ENCODE data around the gene TRMT61A. TPM values are rescaled to one million over a fixed set of nuclear protein-coding genes. Genes with fewer than 3 reads are reported as not detected.
"Not testable (repeated sequence)": the region's sequence is repeated elsewhere in the genome, so short reads cannot be mapped to it uniquely, and the experiment has no call there.

TRMT61A gene
- polyA plus RNA-seq, 3 donors, result 6.9 to 19.2 (median 12.0) TPM

DNA sequence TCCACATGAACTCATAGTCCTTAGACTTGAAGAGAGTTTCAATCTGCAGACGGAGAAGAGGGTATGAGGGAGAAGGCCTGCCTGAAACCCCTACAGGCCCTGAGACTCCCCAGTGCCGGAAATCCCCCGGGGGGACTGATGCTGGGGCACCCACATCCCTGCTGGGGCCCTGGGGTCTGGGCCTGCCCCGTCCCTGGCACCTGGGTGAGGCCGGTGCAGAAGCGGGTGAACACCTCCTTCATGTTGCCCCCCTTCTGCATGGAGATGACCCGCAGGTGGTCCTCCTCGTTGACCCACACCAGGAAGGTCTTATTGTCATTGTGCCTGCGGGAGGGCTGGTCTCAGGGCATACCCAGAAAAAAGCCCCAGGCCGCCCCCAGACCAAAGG lies 8.7 kb upstream of the TRMT61A start:
- WGBS, 3 donors, result 46 to 62% (median 61%) methylated on average over 10 of the region's 10 CpGs
- no peak overlapping the region for H3K27ac ChIP-seq (ENCODE audit: low read depth, low read length)

DNA sequence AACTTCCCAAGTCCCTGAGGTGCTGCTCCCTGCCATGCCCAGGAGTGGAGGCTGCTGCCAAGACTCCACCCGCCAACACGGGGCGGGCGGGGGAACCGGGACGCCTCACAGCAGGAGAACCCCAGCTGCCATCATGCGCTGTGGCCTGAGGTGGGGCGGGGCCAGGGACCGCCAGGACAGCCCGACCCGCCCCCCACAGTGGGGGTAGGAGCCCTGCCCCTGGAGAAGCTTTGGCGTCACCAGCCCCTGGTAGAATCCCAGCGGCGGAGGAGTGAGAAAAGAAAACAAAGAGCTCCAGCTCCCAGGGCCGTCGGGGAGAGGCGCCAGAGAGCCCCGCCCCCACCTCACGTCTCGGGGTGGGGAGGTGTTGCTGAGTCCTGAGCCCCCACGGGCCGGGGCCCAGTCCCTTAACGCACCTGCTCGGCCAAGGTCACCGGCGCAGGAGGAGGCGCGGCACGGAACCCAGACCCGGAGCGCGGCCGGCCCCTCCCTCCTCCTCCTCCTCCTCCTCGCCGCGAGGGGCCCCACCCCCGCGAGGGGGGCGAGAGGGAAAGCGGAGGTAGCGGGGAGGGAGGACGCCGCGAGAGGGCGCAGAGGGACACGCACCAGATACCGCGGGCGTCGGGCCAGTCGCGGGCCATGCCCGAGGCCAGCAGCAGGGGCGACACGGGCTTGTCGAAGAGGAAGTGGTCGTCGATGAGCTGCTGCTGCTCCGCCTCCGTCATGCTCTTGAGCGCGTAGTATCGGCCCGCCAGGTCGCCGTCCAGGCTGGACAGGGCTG lies 8.1 kb upstream of the TRMT61A start:
- no peak overlapping the region for H3K27ac ChIP-seq (ENCODE audit: low read depth, low read length)
- WGBS, 3 donors, result 1 to 3% (median 2%) methylated on average over 44 to 63 of the region's 66 CpGs

DNA sequence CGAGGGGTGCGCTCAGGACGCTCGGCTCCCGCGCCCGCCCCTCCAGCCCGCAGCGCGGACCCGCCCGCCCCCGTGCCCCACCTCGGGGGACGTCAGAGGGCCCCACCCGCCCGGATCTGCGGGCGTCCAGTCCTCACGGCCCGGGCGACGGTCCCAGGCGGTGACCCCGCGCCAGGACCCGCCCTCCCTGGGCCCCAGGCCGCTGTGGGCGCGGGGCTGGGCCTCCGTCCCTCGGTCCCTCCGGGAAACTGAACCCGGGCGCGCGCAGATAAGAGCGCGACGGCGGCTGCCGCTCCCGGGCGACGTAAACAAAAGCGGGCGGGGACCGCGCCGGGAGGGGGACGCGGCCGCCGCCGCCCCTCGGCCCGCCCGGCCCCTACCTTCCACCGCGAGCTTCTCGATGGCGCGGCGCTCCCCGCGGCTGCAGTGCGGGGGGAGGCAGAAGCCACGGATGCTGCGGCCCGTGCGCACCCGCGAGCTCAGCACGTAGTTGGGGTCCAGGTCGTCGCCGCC lies 7.5 kb upstream of the TRMT61A start:
- H3K27ac ChIP-seq (ENCODE audit: low read depth, low read length), result no peak overlapping the region
- 1% methylated on average over 47 to 77 of the region's 77 CpGs for WGBS, 3 donors

DNA sequence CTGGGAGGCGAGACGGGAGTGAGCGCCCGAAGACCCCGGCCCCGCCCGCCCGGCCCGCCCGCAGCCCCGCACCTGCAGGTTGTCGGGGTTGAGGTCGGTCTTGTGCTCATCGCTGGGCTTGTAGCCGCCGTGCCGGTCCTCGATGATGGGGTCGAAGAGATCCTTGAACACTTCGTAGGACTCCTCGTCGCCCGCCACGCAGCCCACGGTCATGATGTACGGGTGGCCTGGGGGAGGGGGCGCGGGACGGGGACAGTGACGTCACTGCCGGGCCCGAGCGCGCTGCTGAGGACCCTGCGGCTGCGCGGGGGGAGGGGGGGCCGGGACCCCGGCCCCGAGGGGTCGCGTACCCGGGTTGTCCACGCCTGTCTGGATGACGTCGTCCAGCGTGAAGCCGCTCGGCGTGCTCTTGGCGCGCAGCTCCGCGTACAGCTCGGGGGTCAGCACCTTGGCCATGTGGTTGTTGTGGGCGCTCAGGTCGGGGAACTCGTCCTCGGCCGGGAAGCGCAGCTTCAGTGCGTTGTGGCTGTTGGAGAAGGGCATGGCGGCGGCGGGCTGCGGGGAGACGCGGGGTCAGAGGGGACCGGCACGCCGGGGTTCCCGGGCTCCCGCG lies 6.9 kb upstream of the TRMT61A start:
- H3K27ac ChIP-seq (ENCODE audit: low read depth, low read length), result no peak overlapping the region
- 1 to 2% (median 2%) methylated on average over 70 to 74 of the region's 74 CpGs for WGBS, 3 donors

DNA sequence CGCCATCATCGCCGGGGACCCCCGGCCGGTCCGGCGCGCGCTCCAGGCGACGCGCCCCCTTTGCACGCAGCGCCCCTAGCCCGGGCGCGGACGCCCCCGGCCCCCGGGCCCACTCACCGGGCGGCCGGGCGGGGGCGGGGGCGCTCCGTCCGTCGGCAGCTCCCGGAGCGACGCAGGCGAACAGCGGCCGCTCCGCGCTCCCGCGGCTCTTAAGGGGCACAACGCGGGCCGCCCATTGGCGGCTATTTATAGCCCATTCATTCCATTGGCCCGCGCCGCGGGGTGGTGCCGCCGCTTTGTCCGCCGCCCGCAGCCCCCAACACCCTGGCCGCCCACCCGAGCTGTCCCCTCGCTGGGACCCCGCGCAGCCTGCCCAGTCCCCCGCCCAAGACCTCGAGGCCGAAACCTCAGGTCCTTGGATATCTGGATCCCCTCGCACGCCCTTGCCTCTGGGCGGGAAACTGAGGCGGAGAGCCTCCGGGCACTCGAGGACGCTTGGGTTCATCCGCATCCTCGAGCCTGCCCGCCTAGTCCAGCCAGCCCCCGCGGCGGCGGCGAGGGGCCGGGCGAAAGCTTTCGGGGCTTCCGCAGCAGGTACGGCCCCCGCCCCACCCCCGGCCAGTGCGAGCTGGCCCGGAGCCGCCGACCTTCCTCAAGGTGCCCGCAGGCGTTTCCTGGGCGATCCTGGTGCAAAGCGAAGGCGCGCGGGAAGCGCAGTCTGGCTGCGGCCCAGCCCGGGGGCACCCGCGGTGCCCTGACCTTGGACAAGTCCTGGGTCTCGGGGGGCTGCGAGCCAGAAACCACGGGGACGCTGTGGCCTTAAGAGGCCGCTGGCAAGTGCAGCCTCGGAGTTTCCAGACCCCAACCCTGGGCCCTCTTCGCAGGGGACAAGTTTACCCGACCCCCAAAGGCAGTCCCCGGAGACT lies 6.1 kb upstream of the TRMT61A start, which contains the start of gene CKB:
CKB (minus strand) TSS at position 182 of the 926 bp plus-strand sequence. CDS start 337 bp downstream, outside the sequence.
- WGBS, 3 donors, result 6 to 12% (median 7%) methylated on average over 71 to 107 of the region's 107 CpGs
- no peak within 1 kb of the TSS for H3K27ac ChIP-seq (ENCODE audit: low read depth, low read length)

DNA sequence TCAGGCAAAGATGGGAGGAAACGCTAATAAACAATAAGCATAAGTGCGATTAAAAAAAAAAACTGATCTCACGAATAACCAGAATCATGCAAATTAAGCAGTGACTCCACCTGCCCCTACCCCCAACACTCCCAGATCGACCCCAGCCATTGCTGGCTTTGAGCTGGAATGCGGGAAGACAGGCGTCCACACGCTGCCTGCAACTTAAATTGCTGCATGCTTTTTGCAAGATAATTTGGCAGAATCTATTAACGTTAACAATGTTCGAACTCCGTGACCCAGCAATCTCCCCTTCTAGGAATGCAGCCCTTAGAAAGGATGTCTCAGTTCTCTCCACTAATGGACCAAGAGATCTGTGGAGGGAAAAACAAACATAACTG lies 5.4 kb upstream of the TRMT61A start:
- WGBS, 3 donors, result 57 to 80% (median 61%) methylated on average over 10 of the region's 10 CpGs
- no peak overlapping the region for H3K27ac ChIP-seq (ENCODE audit: low read depth, low read length)

DNA sequence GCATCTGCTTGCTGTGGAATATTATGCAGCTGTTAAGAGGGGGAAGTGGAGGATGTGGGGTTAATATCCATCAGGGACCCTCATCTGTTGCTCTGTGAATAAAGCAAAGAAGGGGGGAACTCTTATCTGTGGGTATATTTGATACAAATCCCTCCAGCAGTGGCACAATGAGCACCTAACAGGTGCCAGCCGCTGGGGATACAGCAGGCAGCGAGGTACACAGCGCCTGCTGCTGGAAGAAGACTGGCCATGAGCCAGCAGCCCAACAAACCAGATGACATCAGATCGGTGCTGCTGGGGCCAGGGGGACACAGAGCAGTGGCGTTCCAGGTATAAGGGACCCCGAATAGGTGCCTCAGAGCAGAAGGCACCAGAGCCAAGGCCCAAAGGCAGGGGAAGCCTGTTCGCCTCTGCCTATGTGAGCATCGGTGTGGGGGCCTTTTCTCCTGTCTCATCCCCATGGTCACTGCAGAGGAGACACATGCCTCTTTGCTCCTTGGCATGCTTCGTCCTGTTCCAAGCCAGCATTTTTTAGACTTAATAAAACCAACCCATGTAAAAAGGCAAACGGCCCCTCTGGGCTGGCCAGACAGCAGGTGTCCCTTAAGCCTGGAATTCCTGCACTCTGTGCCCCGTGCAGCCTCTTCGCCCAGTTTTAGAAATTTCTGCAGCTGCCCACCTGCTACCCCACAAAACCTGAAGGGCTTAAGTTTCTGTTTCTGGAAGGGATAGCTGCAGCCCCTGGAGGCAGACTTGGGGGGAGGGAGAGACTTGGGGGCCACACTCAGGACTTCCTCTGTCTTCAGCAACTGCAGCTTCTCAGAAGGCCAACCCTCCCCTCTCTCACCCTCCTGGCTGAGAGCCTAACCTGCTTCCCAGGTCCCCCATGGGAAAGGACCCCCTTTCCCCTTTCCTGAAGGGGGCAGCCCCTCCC lies 4.7 kb upstream of the TRMT61A start:
- WGBS, 3 donors, result 82 to 85% (median 84%) methylated on average over 12 of the region's 12 CpGs
- no peak overlapping the region for H3K27ac ChIP-seq (ENCODE audit: low read depth, low read length)

DNA sequence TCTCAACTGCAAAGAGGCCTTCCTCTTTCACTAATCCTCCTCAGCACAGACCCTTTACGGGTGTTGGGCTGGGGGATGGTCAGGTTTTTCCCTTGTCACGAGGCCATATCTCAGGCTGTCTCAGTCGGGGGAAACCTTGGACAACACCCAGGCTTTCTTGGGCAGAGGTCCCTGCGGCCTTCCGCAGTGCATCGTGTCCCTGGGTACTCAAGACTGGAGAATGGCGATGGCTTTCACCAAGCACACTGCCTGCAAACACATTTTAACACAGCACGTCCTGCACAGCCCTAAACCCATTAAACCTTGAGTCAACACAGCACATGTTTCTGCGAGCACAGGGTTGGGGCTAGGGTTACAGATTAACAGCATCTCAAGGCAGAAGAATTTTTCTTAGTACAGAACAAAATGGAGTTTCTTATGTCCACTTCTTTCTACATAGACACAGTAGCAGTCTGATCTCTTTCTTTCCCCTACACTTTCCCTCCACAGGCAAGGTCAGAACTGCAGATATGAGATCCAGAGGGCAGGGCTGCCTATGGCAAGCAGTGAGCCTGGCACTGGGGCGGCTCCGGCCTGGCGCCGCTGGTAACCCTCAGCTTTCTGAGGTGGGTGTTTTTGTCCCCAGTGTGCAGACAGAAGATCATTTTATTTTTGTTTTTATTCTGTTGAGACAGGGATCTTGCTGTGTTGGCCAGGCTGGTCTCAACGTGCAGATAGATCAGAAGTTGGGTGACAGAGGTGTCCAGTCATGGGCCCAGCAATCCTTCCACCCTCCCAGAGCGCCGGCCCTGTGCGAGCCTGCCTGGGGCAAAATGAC lies 3.4 kb upstream of the TRMT61A start:
- not testable (repeated sequence) for H3K27ac ChIP-seq (ENCODE audit: low read depth, low read length)

DNA sequence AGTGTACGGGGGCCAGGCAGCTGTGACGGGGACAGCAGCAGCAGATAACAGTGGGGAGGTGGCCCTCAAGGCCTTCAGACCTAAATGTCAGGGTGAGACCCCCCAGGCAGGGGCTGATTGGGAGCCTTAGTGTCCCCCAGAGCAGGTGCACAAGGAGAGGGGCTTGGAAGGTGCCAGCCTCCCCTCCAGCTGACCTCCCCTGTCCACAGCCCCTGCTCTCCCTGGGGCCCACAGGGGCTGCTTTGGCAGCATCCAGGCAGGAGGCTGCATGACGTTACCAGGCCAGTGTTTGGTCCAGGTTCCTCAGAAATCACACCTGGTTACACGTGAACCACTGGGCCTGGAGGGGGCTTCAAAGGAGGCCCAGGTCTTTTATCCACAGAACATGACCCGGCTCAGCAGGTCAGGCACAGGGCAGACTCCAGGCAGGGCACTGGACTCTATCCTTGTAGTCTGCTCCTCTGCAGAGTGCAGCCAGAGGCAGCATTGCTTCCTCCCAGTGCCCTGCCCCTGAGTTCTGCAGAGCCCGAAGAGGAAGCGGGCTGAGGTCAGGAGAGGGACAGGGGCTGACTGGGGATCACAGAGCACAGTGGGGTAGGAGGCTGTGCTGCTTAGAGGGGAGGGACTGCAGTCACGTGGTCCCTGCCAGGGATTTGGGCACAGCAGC lies 2.6 kb upstream of the TRMT61A start:
- 62 to 74% (median 67%) methylated on average over 8 of the region's 8 CpGs for WGBS, 3 donors

More for the DNA sequence above, 3.4 kb upstream of the TRMT61A start:
- WGBS, 3 donors, result 45 to 80% (median 75%) methylated on average over 17 of the region's 17 CpGs

DNA sequence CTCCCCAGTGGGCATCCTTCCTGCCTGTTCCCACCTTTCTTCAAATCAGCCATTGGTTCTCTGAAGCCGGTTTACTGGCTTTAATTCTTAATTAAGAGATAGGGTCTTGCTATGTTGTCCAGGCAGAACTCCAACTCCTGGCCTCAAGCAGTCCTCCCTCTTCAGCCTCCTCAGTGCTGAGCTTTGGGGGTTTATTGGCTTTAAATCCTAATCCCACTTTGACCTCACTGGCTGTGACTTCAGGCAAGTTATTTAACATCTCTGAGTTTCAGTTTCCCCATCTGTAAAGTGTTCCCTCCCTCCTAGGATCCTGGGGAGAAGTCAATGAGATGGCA lies 2.1 kb upstream of the TRMT61A start:
- 76 to 100% (median 83%) methylated on average over 1 of the region's 1 CpG for WGBS, 3 donors
- H3K27ac ChIP-seq (ENCODE audit: low read depth, low read length), result no peak overlapping the region

More for the DNA sequence above, 2.6 kb upstream of the TRMT61A start:
- H3K27ac ChIP-seq (ENCODE audit: low read depth, low read length), result no peak overlapping the region

DNA sequence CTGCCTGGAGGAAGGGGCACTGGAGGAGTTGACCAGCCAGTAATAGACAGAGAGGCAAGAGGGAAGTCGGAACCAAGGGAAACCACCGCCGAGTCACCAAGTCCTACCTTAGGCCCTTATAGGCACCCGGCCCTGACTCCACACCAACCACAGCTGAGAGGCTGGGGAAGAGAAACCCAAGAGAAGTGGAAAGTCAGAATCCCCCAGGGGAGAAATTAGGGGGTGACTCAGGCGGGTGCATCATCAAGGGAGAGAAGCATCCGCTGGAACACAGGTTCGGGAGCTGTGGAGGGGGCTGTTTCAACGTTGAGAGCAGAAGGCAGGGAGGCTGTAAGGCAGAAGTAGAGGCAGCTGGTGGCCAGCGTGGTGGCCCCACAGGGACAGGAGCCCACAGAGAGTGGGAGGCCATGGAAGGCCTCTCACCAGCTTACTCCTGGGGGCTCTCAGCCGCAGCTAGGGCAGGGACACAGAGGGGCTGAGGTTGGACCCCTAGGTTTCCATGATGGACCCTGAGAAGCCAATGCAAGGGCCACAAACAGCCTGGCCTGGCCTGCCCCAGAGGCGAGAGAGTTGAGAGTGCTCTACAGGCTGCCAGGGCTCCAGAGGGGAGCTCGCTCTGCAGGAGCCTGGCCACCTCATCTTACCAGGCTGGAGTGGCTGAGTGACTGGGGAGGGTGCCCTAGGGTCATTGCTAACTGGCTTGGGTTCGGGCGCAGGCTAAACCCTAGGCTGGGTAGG lies 1.4 kb upstream of the TRMT61A start:
- WGBS, 3 donors, result 71 to 87% (median 79%) methylated on average over 14 of the region's 14 CpGs
- no peak overlapping the region for H3K27ac ChIP-seq (ENCODE audit: low read depth, low read length)

DNA sequence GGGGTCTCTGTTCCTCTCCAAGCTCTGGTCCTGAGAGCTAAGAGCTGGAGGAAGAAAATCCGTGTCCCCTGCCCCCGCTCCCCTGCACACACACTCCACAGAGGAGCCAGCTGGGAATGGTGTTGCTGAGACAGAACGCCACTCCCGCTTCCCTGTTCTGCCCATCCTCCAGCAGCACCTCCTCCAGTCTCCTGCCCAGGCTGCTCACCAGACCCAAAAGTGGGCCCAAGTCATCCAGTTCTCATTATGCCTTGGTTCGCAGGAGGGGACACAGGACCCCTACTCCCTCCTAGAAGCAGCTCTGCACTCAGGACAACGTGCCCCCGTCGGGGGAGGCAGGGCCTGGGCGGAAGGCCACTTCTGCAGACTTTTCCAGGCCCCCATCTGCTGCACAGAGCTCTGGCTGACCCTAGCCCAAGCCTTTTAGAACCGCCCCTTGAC lies 830 bp upstream of the TRMT61A start:
- 45 to 47% (median 46%) methylated on average over 10 of the region's 10 CpGs for WGBS, 3 donors

DNA sequence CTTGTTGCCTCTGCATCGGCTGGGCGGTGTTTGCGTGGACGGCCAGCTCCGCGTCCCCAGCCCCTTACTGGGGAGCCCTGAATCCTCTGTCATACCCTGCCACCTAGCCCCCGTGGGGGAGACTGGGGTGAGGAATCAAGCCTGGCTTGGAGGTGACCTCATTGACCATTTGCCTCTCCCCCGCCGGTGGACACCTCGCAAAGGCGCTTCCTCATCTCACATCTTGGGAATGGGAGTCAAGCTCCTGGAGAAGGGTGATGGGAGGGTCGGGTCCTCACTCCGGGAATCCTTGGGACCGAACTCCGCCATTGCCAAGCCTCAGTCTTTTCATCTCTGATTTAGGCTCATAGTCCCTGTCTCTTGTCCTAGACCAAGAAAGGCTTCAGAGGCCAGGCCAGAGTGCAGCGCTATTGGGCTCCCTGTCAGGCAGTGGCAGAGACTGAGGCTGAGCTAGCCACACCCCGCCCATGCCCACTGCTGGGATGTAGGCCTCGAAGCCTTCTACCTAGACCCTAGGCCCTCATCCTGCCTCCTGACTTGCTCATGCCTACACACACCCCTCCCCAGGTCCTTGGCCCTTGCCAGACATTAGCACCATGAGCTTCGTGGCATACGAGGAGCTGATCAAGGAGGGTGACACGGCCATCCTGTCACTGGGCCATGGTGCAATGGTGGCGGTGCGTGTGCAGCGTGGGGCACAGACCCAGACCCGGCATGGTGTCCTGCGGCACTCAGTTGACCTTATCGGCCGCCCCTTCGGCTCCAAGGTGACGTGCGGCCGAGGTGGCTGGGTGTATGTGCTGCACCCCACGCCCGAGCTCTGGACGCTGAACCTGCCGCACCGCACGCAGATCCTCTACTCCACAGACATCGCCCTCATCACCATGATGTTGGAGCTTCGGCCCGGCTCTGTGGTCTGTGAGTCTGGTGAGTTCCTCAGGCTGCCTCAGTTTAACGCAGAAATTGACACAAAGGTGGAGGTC lies 678 bp downstream of the TRMT61A start:
- H3K27ac ChIP-seq (ENCODE audit: low read depth, low read length), result no peak overlapping the region
- 49 to 51% (median 50%) methylated on average over 40 to 42 of the region's 42 CpGs for WGBS, 3 donors

More for the DNA sequence above, 830 bp upstream of the TRMT61A start:
- no peak overlapping the region for H3K27ac ChIP-seq (ENCODE audit: low read depth, low read length)

DNA sequence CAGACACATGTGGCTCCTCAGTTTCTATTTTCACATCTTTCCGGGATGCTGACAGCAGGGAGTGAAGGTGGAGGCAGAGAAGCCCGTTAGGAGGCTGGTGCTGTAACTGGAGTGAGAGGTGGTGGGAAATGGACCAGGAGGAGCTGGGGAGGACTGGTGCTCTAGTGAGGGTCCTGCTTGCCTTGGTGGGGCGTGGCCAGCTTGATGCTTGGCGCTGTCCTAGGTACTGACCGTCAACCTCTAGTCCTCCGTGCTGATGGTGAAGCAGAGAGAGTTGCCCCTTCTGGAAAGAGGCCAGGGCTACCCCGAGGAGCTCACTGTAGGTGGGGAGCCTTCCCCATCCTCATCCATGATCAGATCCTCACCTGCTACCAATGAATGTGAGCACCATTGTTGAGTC lies 1.4 kb downstream of the TRMT61A start:
- H3K27ac ChIP-seq (ENCODE audit: low read depth, low read length), result no peak overlapping the region
- WGBS, 3 donors, result 61 to 64% (median 63%) methylated on average over 7 of the region's 7 CpGs

DNA sequence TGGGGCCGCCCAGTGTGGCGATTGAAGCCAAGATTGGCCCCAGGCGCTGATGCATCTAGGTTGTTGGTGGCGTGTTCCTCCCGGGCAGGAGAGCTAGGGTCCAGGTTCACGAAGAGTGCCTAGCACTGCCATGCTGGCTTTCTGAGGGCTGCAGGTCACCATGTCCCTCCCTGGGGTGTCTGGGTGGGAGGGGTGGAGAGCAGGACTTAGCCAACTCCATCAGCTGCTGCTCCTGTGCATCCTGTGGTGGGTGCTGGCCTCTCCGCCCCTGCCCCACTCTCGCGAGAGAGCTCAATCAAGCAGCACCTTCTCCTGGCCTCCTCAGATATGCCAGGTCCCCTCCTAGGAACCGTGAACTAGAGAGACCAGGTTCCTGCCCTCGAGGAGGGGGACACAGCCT lies 1.8 kb downstream of the TRMT61A start:
- WGBS, 3 donors, result 89 to 92% (median 90%) methylated on average over 10 to 11 of the region's 11 CpGs
- no peak overlapping the region for H3K27ac ChIP-seq (ENCODE audit: low read depth, low read length)
